Measurements from ENCODE around the gene CAMTA1. TPM values are rescaled to one million over a fixed set of nuclear protein-coding genes. Genes with fewer than 3 reads are reported as not detected.
A peak's percentile ranks its signal among the peaks of the same experiment; 100 is the strongest.

Gene CAMTA1
- total RNA-seq, 1 donor from 2014 or later = 268 TPM

DNA sequence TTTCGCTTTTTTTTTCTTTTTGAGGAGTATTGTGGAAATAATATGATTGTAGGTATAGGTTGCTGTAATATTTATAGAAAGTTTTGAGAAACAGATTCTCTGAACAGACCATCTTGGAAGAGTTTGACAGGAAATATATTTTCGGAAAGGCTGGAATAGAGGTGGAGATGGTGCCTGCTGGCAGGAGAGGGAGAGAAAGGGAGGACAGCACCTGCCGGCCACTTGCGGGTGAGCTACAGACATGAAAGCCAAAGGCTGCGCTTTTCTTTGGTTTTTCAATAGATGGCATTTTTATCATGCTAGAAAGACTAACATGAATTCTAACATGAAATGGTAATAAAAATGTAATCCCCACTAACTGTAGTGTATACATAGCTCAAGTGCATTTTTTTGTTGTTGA is 82.1 kb downstream of the CAMTA1 start:
- peak overlapping the region; percentile 5 for H3K27ac Mint-ChIP-seq

DNA sequence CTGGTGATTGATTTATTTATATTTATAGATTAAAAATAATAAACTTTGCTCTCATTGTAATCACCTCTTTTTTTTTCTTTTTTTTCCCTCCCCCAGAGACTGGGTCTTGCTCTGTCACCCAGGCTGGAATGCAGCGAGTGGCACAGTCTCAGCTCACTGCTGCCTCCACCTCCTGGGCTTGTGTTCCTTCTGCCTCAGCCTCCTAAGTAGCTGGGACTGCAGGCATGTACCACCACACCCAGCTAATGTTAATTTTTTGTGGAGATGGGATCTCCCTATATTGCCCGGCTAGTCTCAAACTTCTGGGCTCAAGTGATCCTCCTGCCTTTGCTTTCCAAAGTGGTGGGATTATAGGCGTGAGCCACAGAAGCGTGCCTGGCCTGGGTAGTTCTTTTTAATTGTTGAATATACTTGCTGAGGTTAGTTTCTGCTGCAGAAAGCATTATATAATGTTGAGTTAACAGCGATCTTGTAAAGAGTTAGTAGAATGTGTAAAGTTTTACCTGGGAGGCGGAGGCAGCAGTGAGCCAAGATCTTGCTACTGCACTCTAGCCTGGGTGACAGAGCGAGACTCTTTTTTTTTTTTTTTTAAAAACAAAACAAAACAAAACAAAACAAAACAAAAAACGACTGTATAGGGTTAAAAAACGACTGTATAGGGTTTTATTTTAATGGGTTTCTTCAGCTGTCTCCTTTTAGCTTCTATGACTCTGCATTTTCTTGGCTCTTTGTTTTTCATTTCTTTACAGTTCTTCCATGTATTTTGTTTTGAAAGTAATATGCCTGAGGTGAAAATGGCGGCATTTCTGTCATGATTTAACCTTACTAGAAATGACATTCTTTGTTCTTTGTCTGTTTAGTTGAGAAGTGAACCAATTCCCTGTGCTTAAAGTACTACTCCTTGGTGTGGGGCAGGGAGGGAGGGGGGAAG is 82.7 kb downstream of the CAMTA1 start:
- Histone ChIP-seq H3K4me3 (no peak overlapping the region), H3K9ac (no peak overlapping the region), H4K20me1 (ENCODE audit: low read depth) (peaks cover 55% of the 10 kb centered on the region), H3K27ac (peak overlapping the region; percentile 66), H3K4me1 (peaks cover 45% of the 10 kb centered on the region), H3K79me2 (ENCODE audit: low read depth) (peaks cover 85% of the 10 kb centered on the region), H3K36me3 (no peaks in the 10 kb centered on the region), H3K4me2 (peak overlapping the region; percentile 36), H3K27me3 (no peaks in the 10 kb centered on the region), H3K9me3 (ENCODE audit: low read depth) (no peaks in the 10 kb centered on the region), H2AFZ (replicated peaks) (no peak overlapping the region), H3F3A (ENCODE audit: low read depth) (peaks cover 25% of the 10 kb centered on the region)
- H3K27ac Mint-ChIP-seq = peak overlapping the region; percentile 83
- peaks cover 15% of the 10 kb centered on the region for H3K36me3 Mint-ChIP-seq
- DNase-seq (ENCODE audit: low spot score) = peak; percentile 15
- peaks cover 64% of the 10 kb centered on the region for H3K4me1 Mint-ChIP-seq
- H3K27me3 Mint-ChIP-seq (ENCODE audit: insufficient read depth, low read depth) = no peaks in the 10 kb centered on the region
- no peaks in the 10 kb centered on the region for H3K9me3 Mint-ChIP-seq
- no peak for TF ChIP-seq EZH2 (IDR thresholded peaks at IDR 0.05)
- no peak for TF ChIP-seq EZH2phosphoT487 (IDR thresholded peaks at IDR 0.05)
- H3K4me3 Mint-ChIP-seq = peak overlapping the region; percentile 17

More for the DNA sequence above, 82.1 kb downstream of the CAMTA1 start:
- Mint-ChIP-seq H3K27me3 (ENCODE audit: insufficient read depth, low read depth) (no peaks in the 10 kb centered on the region), H3K4me1 (peaks cover 58% of the 10 kb centered on the region), H3K4me3 (no peak overlapping the region), H3K9me3 (no peaks in the 10 kb centered on the region), H3K36me3 (peaks cover 15% of the 10 kb centered on the region)
- Histone ChIP-seq H4K20me1 (ENCODE audit: low read depth) (peaks cover 55% of the 10 kb centered on the region), H2AFZ (replicated peaks) (no peak overlapping the region), H3K27ac (no peak overlapping the region), H3K36me3 (no peaks in the 10 kb centered on the region), H3K4me2 (peak overlapping the region; percentile 36), H3F3A (ENCODE audit: low read depth) (peaks cover 25% of the 10 kb centered on the region), H3K27me3 (no peaks in the 10 kb centered on the region), H3K9me3 (ENCODE audit: low read depth) (no peaks in the 10 kb centered on the region), H3K4me3 (no peak overlapping the region), H3K4me1 (peaks cover 45% of the 10 kb centered on the region), H3K79me2 (ENCODE audit: low read depth) (peaks cover 85% of the 10 kb centered on the region), H3K9ac (no peak overlapping the region)
- no peak for DNase-seq (ENCODE audit: low spot score)
- TF ChIP-seq EZH2phosphoT487 (IDR thresholded peaks at IDR 0.05) = no peak
- TF ChIP-seq EZH2 (IDR thresholded peaks at IDR 0.05) = no peak
- TF ChIP-seq, protein P1, sequence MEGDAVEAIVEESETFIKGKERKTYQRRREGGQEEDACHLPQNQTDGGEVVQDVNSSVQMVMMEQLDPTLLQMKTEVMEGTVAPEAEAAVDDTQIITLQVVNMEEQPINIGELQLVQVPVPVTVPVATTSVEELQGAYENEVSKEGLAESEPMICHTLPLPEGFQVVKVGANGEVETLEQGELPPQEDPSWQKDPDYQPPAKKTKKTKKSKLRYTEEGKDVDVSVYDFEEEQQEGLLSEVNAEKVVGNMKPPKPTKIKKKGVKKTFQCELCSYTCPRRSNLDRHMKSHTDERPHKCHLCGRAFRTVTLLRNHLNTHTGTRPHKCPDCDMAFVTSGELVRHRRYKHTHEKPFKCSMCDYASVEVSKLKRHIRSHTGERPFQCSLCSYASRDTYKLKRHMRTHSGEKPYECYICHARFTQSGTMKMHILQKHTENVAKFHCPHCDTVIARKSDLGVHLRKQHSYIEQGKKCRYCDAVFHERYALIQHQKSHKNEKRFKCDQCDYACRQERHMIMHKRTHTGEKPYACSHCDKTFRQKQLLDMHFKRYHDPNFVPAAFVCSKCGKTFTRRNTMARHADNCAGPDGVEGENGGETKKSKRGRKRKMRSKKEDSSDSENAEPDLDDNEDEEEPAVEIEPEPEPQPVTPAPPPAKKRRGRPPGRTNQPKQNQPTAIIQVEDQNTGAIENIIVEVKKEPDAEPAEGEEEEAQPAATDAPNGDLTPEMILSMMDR (IDR thresholded peaks at IDR 0.05) = no peak

DNA sequence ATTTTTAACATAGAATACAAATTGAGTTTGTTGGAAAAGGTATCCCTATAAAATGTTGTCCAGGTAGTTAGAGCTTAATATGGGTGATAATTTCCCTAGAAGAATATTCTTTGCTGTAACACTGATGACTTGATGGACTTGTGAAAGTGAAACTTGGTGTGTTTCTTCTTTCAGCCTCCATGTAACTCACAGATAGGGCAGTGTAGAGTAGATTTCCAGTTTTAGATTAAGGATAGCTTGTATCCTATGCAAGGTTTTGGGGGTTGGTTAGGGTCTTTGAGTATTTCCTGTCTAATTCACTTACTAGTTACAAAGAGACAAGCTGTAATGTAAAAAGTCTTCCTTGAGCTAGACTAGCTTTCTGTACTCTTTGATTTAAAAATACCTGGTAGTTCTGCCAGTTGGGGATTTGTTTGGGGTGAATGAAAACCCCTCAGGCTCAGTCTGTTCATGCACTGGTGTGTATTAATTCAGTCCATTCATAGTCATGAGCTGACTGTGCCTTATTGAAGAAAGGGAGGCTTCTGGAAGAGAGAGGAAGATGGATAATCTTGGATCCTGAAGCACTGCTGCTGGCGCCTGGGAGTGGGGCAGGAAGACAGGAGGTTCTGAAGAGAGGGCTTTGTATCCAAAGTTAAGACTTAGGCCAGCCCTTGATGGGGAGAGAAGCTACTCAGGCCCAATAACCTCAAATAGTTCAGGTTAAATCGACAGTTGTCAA is 83.6 kb downstream of the CAMTA1 start:
- H3K4me3 Mint-ChIP-seq = peak overlapping the region; percentile 4
- H3K27ac Mint-ChIP-seq = peak overlapping the region; percentile 91
- H3K4me1 ChIP-seq = peaks cover 45% of the 10 kb centered on the region
- peaks cover 82% of the 10 kb centered on the region for H3K79me2 ChIP-seq (ENCODE audit: low read depth)
- H3K9me3 Mint-ChIP-seq = no peaks in the 10 kb centered on the region
- H3K4me1 Mint-ChIP-seq = peaks cover 68% of the 10 kb centered on the region
- H3K9me3 ChIP-seq (ENCODE audit: low read depth) = no peaks in the 10 kb centered on the region
- peaks cover 10% of the 10 kb centered on the region for H3K36me3 Mint-ChIP-seq
- peaks cover 50% of the 10 kb centered on the region for H4K20me1 ChIP-seq (ENCODE audit: low read depth)
- TF ChIP-seq EZH2 (IDR thresholded peaks at IDR 0.05) = no peak
- TF ChIP-seq EZH2phosphoT487 (IDR thresholded peaks at IDR 0.05) = no peak
- TF ChIP-seq, protein P1 (IDR thresholded peaks at IDR 0.05) = no peak
- no peak overlapping the region for H3K4me3 ChIP-seq
- H3K27me3 ChIP-seq = no peaks in the 10 kb centered on the region
- H3K27ac ChIP-seq = peak overlapping the region; percentile 66
- no peaks in the 10 kb centered on the region for H3K27me3 Mint-ChIP-seq (ENCODE audit: insufficient read depth, low read depth)
- H3K36me3 ChIP-seq = no peaks in the 10 kb centered on the region
- H3K4me2 ChIP-seq = peak overlapping the region; percentile 36
- no peak overlapping the region for H3K9ac ChIP-seq
- peak; percentile 23 for DNase-seq (ENCODE audit: low spot score)
- H3F3A ChIP-seq (ENCODE audit: low read depth) = peaks cover 25% of the 10 kb centered on the region
- H2AFZ ChIP-seq (replicated peaks) = no peak overlapping the region

Data from neural progenitor cell (in vitro differentiated cells).